KG1 (cell line): Measurements from ENCODE around the gene TRAF3.
"Not testable (repeated sequence)": the region's sequence is repeated elsewhere in the genome, so short reads cannot be mapped to it uniquely, and the experiment has no call there.

ENCODE experiments used
- DNase-seq: peaks from one replicate; lab custom pipeline; 2025; lab: John Stamatoyannopoulos, UW

TRAF3 gene

GRCh38 chr14:102829016-102829548, 51.8 kb downstream of the TRAF3 start:
- DNase-seq, result no peak

GRCh38 chr14:102830474-102831045, 53.3 kb downstream of the TRAF3 start:
- no peak for DNase-seq

GRCh38 chr14:102831163-102831804, 54.0 kb downstream of the TRAF3 start:
- DNase-seq, result no peak

- no peak for DNase-seq
Measured at GRCh38 chr14:102833341-102833740, 56.1 kb downstream of the TRAF3 start.

GRCh38 chr14:102833991-102834390, 56.7 kb downstream of the TRAF3 start:
- no peak for DNase-seq

- no peak for DNase-seq
Measured at GRCh38 chr14:102835959-102836358, 58.7 kb downstream of the TRAF3 start.

- DNase-seq, result not testable (repeated sequence)
Measured at GRCh38 chr14:102837120-102837519, 59.9 kb downstream of the TRAF3 start.

- no peak for DNase-seq
Measured at GRCh38 chr14:102838501-102838900, 61.3 kb downstream of the TRAF3 start.

GRCh38 chr14:102840115-102840514, 62.9 kb downstream of the TRAF3 start:
- DNase-seq, result no peak

- no peak for DNase-seq
Measured at GRCh38 chr14:102840771-102841528, 63.7 kb downstream of the TRAF3 start.

GRCh38 chr14:102848830-102849525, 71.7 kb downstream of the TRAF3 start:
- DNase-seq, result no peak

GRCh38 chr14:102849526-102850379, 72.5 kb downstream of the TRAF3 start:
- DNase-seq, result no peak

- DNase-seq, result no peak
Measured at GRCh38 chr14:102853648-102854047, 76.4 kb downstream of the TRAF3 start.

GRCh38 chr14:102854091-102854703, 76.9 kb downstream of the TRAF3 start:
- no peak for DNase-seq

- DNase-seq, result no peak
Measured at GRCh38 chr14:102856179-102856578, 78.9 kb downstream of the TRAF3 start.

- no peak for DNase-seq
Measured at GRCh38 chr14:102857444-102857843, 80.2 kb downstream of the TRAF3 start.

GRCh38 chr14:102859911-102860310, 82.7 kb downstream of the TRAF3 start:
- no peak for DNase-seq

GRCh38 chr14:102862154-102862773, 85.0 kb downstream of the TRAF3 start:
- DNase-seq, result no peak

- DNase-seq, result no peak
Measured at GRCh38 chr14:102863381-102863780, 86.1 kb downstream of the TRAF3 start.

GRCh38 chr14:102865916-102866315, 88.7 kb downstream of the TRAF3 start:
- not testable (repeated sequence) for DNase-seq
